WERI-Rb-1 (cell line): Measurements from ENCODE around the gene ANHX.
"Not testable (repeated sequence)": the region's sequence is repeated elsewhere in the genome, so short reads cannot be mapped to it uniquely, and the experiment has no call there.

Experiments
- DNase-seq: peaks from one replicate; pipeline ENCODE4 v3.0.0-alpha.2; 2020
- H3K27ac ChIP-seq: fragments of 250-450 bp; sonication (Bioruptor Pico); 2 replicates; pipeline ENCODE4 v1.5.1; 2020; ENCODE audit warnings: mild to moderate bottlenecking, moderate library complexity
- H3K27me3 ChIP-seq: fragments of 250-450 bp; sonication (Bioruptor Pico); 2 replicates; pipeline ENCODE4 v1.5.1; 2021; ENCODE audit warnings: mild to moderate bottlenecking, low read depth, moderate library complexity; ENCODE audit not compliant: insufficient read depth, severe bottlenecking
- H3K36me3 ChIP-seq: fragments of 250-450 bp; sonication (Bioruptor Pico); 2 replicates; pipeline ENCODE4 v1.5.1; 2020; ENCODE audit warnings: mild to moderate bottlenecking, moderate library complexity
- H3K4me3 ChIP-seq: 2 replicates; pipeline ENCODE4 v1.5.1; 2011; ENCODE audit warnings: low read depth, mild to moderate bottlenecking, control low read depth, low read length
- H3K9me3 ChIP-seq: fragments of 250-450 bp; sonication (Bioruptor Pico); 2 replicates; pipeline ENCODE4 v1.5.1; 2021; ENCODE audit warnings: mild to moderate bottlenecking, moderate library complexity; ENCODE audit not compliant: severe bottlenecking
- CTCF ChIP-seq: IDR thresholded peaks from 2 replicates; pipeline ENCODE4 v1.5.1; 2011; ENCODE audit warnings: low read depth, mild to moderate bottlenecking, control low read depth, inconsistent platforms, low read length

ANHX gene

GRCh38 chr12:133235401-133236112 lies at the start of gene ANHX:
Gene ANHX (minus strand): TSS chr12:133235877. CDS start chr12:133234356, 1,521 bp downstream.
- no peak within 1 kb of the TSS for H3K4me3 ChIP-seq
- no peak for TF ChIP-seq CTCF
- H3K36me3 ChIP-seq, result no peaks in the 10 kb centered on the region
- H3K9me3 ChIP-seq, result peaks cover 47% of the 10 kb centered on the region
- H3K27me3 ChIP-seq, result peaks cover 17% of the 10 kb centered on the region
- no peak within 1 kb of the TSS for H3K27ac ChIP-seq
- no peak for DNase-seq

GRCh38 chr12:133264668-133265067 lies 29.0 kb upstream of the ANHX start:
- not testable (repeated sequence) for DNase-seq, H3K27ac ChIP-seq, H3K36me3 ChIP-seq, H3K9me3 ChIP-seq, H3K27me3 ChIP-seq, H3K4me3 ChIP-seq

GRCh38 chr12:133264173-133264572 lies 28.5 kb upstream of the ANHX start:
- no peak for DNase-seq
- peaks cover 2% of the 10 kb centered on the region for H3K9me3 ChIP-seq
- H3K27ac ChIP-seq, result no peak overlapping the region
- H3K36me3 ChIP-seq, result no peaks in the 10 kb centered on the region
- no peak for TF ChIP-seq CTCF
- H3K4me3 ChIP-seq, result no peak overlapping the region
- H3K27me3 ChIP-seq, result no peaks in the 10 kb centered on the region

GRCh38 chr12:133256321-133256720 lies 20.6 kb upstream of the ANHX start:
- Histone ChIP-seq H3K9me3 (peaks cover 3% of the 10 kb centered on the region), H3K27me3 (no peaks in the 10 kb centered on the region), H3K4me3 (no peak overlapping the region), H3K36me3 (no peaks in the 10 kb centered on the region), H3K27ac (no peak overlapping the region)
- DNase-seq, result no peak
- no peak for TF ChIP-seq CTCF

GRCh38 chr12:133255833-133256232 lies 20.2 kb upstream of the ANHX start:
- H3K9me3 ChIP-seq, H3K27me3 ChIP-seq, DNase-seq, H3K36me3 ChIP-seq, H3K27ac ChIP-seq, H3K4me3 ChIP-seq: not testable (repeated sequence)

- DNase-seq, result no peak
- TF ChIP-seq CTCF, result no peak
- Histone ChIP-seq H3K27me3 (no peaks in the 10 kb centered on the region), H3K36me3 (no peaks in the 10 kb centered on the region), H3K27ac (no peak overlapping the region), H3K9me3 (peaks cover 3% of the 10 kb centered on the region), H3K4me3 (no peak overlapping the region)
These were observed 16.1 kb upstream of the ANHX start for GRCh38 chr12:133251732-133252131.

GRCh38 chr12:133236556-133236955 lies 879 bp upstream of the ANHX start:
- TF ChIP-seq CTCF, result no peak
- Histone ChIP-seq H3K36me3 (no peaks in the 10 kb centered on the region), H3K27me3 (peaks cover 17% of the 10 kb centered on the region), H3K4me3 (no peak overlapping the region), H3K27ac (no peak overlapping the region), H3K9me3 (peaks cover 47% of the 10 kb centered on the region)
- no peak for DNase-seq
